Thoracic aorta (tissue), 2 donors: Measurements from ENCODE around the gene WNT5A. TPM values are rescaled to one million over a fixed set of nuclear protein-coding genes. Genes with fewer than 3 reads are reported as not detected.

Experiments used
- ATAC-seq: fragments of 150-250 bp; one replicate; pipeline ENCODE4 v1.8.0; 2017; ENCODE audit warnings: low read depth; ENCODE audit not compliant: insufficient number of reproducible peaks, low FRiP score
- DNase-seq: peaks from one replicate; pipeline ENCODE4 v3.0.0-alpha.2; 2020; ENCODE audit warnings: low spot score
- H3K27ac ChIP-seq, 2 donors: fragments of 200-600 bp; sonication (generic); 1 replicate in 1 of 2; 2 replicates in 1 of 2; pipeline ENCODE4 v1.5.1; 2016; ENCODE audit warnings: mild to moderate bottlenecking in 2 of 2, moderate library complexity in 2 of 2
- H3K27me3 ChIP-seq: fragments of 200-600 bp; sonication (generic); replicated peaks from 2 replicates; pipeline ENCODE4 v1.6.0; 2016; ENCODE audit warnings: mild to moderate bottlenecking; ENCODE audit not compliant: insufficient read depth
- H3K36me3 ChIP-seq: fragments of 200-600 bp; sonication (generic); one replicate; pipeline ENCODE4 v1.5.1; 2016
- H3K4me1 ChIP-seq, 2 donors: fragments of 200-600 bp; sonication (generic); 1 replicate in 1 of 2; 2 replicates in 1 of 2; pipeline versions ENCODE4 v1.5.1 to v1.6.0; 2016; ENCODE audit warnings: low read depth in 2 of 2, mild to moderate bottlenecking in 1 of 2; ENCODE audit not compliant: control insufficient read depth in 1 of 2
- H3K4me3 ChIP-seq: fragments of 200-600 bp; sonication (generic); 2 replicates; pipeline ENCODE4 v1.5.1; 2016; ENCODE audit warnings: mild to moderate bottlenecking
- H3K9me3 ChIP-seq: fragments of 200-600 bp; sonication (generic); 2 replicates; pipeline ENCODE4 v1.5.1; 2016
- total RNA-seq, 2 donors: library from RNA; depleted of rRNA; stranded (reverse); fragments of >200 nt; gene quantifications; one replicate each; pipeline versions ENCODE4 v1.1.0 to v1.2.3, GENCODE V29; 2016
- TF ChIP-seq, protein P1 (sequence below): fragments of 200-600 bp; sonication (generic); IDR thresholded peaks from one replicate; pipeline ENCODE4 v1.5.1; 2019; ENCODE audit warnings: antibody characterized with exemption

The WNT5A gene
- total RNA-seq, 2 donors from 2014 or later: 5.4 to 6.5 TPM

GRCh38 chr3:55445551-55445950 lies 41.6 kb downstream of the WNT5A start:
- Histone ChIP-seq H3K4me1 (no peaks in the 10 kb centered on the region), H3K27ac (no peak overlapping the region), H3K4me3 (no peak overlapping the region), H3K36me3 (no peaks in the 10 kb centered on the region), H3K27me3 (no peaks in the 10 kb centered on the region), H3K9me3 (no peaks in the 10 kb centered on the region)
- ATAC-seq: no peak
- TF ChIP-seq, protein P1, sequence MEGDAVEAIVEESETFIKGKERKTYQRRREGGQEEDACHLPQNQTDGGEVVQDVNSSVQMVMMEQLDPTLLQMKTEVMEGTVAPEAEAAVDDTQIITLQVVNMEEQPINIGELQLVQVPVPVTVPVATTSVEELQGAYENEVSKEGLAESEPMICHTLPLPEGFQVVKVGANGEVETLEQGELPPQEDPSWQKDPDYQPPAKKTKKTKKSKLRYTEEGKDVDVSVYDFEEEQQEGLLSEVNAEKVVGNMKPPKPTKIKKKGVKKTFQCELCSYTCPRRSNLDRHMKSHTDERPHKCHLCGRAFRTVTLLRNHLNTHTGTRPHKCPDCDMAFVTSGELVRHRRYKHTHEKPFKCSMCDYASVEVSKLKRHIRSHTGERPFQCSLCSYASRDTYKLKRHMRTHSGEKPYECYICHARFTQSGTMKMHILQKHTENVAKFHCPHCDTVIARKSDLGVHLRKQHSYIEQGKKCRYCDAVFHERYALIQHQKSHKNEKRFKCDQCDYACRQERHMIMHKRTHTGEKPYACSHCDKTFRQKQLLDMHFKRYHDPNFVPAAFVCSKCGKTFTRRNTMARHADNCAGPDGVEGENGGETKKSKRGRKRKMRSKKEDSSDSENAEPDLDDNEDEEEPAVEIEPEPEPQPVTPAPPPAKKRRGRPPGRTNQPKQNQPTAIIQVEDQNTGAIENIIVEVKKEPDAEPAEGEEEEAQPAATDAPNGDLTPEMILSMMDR: no peak
- DNase-seq: no peak

GRCh38 chr3:55443346-55443745 lies 43.8 kb downstream of the WNT5A start:
- H3K4me1 ChIP-seq: no peaks in the 10 kb centered on the region
- ATAC-seq: no peak
- no peak overlapping the region for H3K4me3 ChIP-seq
- H3K9me3 ChIP-seq: no peaks in the 10 kb centered on the region
- no peak for DNase-seq
- H3K27me3 ChIP-seq: no peaks in the 10 kb centered on the region
- no peak overlapping the region for H3K27ac ChIP-seq
- TF ChIP-seq, protein P1: no peak
- no peaks in the 10 kb centered on the region for H3K36me3 ChIP-seq

- no peaks in the 10 kb centered on the region for H3K36me3 ChIP-seq
- H3K27ac ChIP-seq: no peak overlapping the region
- H3K4me1 ChIP-seq: no peaks in the 10 kb centered on the region
- ATAC-seq (no peak), DNase-seq (no peak)
- H3K9me3 ChIP-seq: no peaks in the 10 kb centered on the region
- H3K4me3 ChIP-seq: no peak overlapping the region
- H3K27me3 ChIP-seq: no peaks in the 10 kb centered on the region
- TF ChIP-seq, protein P1: no peak
These were observed 44.2 kb downstream of the WNT5A start for GRCh38 chr3:55442861-55443260.

- Histone ChIP-seq H3K4me1 (no peaks in the 10 kb centered on the region), H3K9me3 (no peaks in the 10 kb centered on the region), H3K27me3 (no peaks in the 10 kb centered on the region), H3K27ac (no peak overlapping the region), H3K4me3 (no peak overlapping the region), H3K36me3 (no peaks in the 10 kb centered on the region)
- DNase-seq (no peak), ATAC-seq (no peak)
- TF ChIP-seq, protein P1: no peak
These were observed 45.6 kb downstream of the WNT5A start for GRCh38 chr3:55441499-55441898.

DNA sequence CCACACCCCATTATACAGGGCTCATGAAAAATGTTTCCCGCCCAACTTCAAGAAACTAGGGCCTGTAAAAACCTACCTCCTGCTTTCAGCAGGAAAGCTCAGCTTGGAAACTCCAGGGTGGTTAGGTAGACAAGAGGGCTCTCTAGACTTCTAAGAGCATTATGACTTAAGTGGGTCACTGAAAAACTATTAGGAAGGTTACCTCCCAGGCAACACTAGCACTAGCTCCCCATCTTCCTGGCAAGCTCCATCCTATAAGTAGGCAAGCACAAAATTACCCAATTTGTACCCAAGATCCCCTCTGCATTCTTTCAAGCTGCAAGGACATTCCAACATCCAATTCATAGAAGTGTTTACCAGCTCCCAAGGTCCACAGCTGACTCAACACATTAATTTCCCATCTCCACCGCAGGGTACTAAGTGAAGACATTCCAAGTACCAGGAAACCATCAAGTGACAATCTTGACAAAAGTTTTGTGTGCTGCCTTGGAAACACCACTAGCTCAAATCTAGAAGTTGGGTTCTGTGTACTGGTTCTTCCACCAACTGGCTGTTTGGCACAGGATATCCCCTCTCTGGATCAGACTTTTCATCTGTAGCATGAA lies 46.9 kb downstream of the WNT5A start:
- Histone ChIP-seq H3K27ac (no peak overlapping the region), H3K36me3 (no peaks in the 10 kb centered on the region), H3K4me1 (no peaks in the 10 kb centered on the region), H3K9me3 (no peaks in the 10 kb centered on the region), H3K4me3 (no peak overlapping the region), H3K27me3 (no peaks in the 10 kb centered on the region)
- DNase-seq: no peak
- TF ChIP-seq, protein P1: no peak
- ATAC-seq: no peak
